Neutrophil (primary cell): Measurements from ENCODE around the gene MMP25.
"Not testable (repeated sequence)": the region's sequence is repeated elsewhere in the genome, so short reads cannot be mapped to it uniquely, and the experiment has no call there.

Experiments used
- H3K27ac ChIP-seq: fragments of 200-600 bp; sonication (generic); 2 replicates; pipeline ENCODE4 v1.5.1; 2016; ENCODE audit warnings: mild to moderate bottlenecking, moderate library complexity
- H3K27me3 ChIP-seq: fragments of 200-600 bp; sonication (generic); 2 replicates; pipeline ENCODE4 v1.6.0; 2016; ENCODE audit warnings: mild to moderate bottlenecking
- H3K36me3 ChIP-seq: fragments of 200-600 bp; sonication (generic); 2 replicates; pipeline ENCODE4 v1.5.1; 2017
- H3K4me1 ChIP-seq, 2 experiments: fragments of 200-600 bp in 1 of 2; sonication (generic) in 1 of 2; 1 replicate in 1 of 2; 2 replicates in 1 of 2; pipeline versions ENCODE4 v1.5.1 to v1.6.1; 2013 to 2016; ENCODE audit warnings: low read depth in 1 of 2, low read length in 1 of 2, mild to moderate bottlenecking in 1 of 2, moderate library complexity in 1 of 2; ENCODE audit not compliant: control insufficient read depth in 1 of 2, insufficient read depth in 1 of 2
- H3K4me3 ChIP-seq, 2 experiments: fragments of 200-600 bp in 1 of 2; sonication (generic) in 1 of 2; 1 replicate in 1 of 2; 2 replicates in 1 of 2; pipeline ENCODE4 v1.5.1; 2013 to 2016; ENCODE audit warnings: low read depth in 1 of 2, low read length in 1 of 2, mild to moderate bottlenecking in 1 of 2, moderate library complexity in 1 of 2
- H3K9me3 ChIP-seq: fragments of 200-600 bp; sonication (generic); 2 replicates; pipeline ENCODE4 v1.5.1; 2016
- CTCF ChIP-seq: fragments of 200-600 bp; sonication (generic); IDR thresholded peaks from 2 replicates; pipeline ENCODE4 v1.5.1; 2016; ENCODE audit warnings: antibody characterized with exemption

The MMP25 gene

GRCh38 chr16:3047387-3047720 is 993 bp downstream of the MMP25 start:
- Histone ChIP-seq H3K27me3 (peaks cover 6% of the 10 kb centered on the region), H3K27ac (peak overlapping the region; percentile 94), H3K36me3 (peaks cover 46% of the 10 kb centered on the region), H3K9me3 (no peaks in the 10 kb centered on the region), H3K4me1 (peaks cover 73 to 80% of the 10 kb centered on the region in 2 experiments), H3K4me3 (peak overlapping the region; percentile 99)
- TF ChIP-seq CTCF: no peak

GRCh38 chr16:3049921-3050481 is 3.6 kb downstream of the MMP25 start:
- H3K27me3 ChIP-seq: no peaks in the 10 kb centered on the region
- H3K4me3 ChIP-seq: peak overlapping the region; percentile 99
- H3K9me3 ChIP-seq: no peaks in the 10 kb centered on the region
- no peak for TF ChIP-seq CTCF
- H3K36me3 ChIP-seq: peaks cover 51% of the 10 kb centered on the region
- H3K27ac ChIP-seq: peak overlapping the region; percentile 94
- peaks cover 70 to 80% of the 10 kb centered on the region in 2 experiments for H3K4me1 ChIP-seq

- H3K4me1 ChIP-seq: peaks cover 71 to 81% of the 10 kb centered on the region in 2 experiments
- H3K4me3 ChIP-seq: peak overlapping the region; percentile 99
- H3K27ac ChIP-seq: peak overlapping the region; percentile 94
- peaks cover 56% of the 10 kb centered on the region for H3K36me3 ChIP-seq
- no peaks in the 10 kb centered on the region for H3K9me3 ChIP-seq
- no peak for TF ChIP-seq CTCF
- H3K27me3 ChIP-seq: no peaks in the 10 kb centered on the region
Measured at GRCh38 chr16:3050487-3050886, 4.1 kb downstream of the MMP25 start.

GRCh38 chr16:3051009-3051408 is 4.6 kb downstream of the MMP25 start:
- TF ChIP-seq CTCF: no peak
- Histone ChIP-seq H3K36me3 (peaks cover 61% of the 10 kb centered on the region), H3K4me3 (peak overlapping the region; percentile 99), H3K27ac (peak overlapping the region; percentile 94), H3K4me1 (peaks cover 76 to 86% of the 10 kb centered on the region in 2 experiments), H3K27me3 (no peaks in the 10 kb centered on the region), H3K9me3 (no peaks in the 10 kb centered on the region)

GRCh38 chr16:3051494-3051893 is 5.1 kb downstream of the MMP25 start:
- peaks cover 66% of the 10 kb centered on the region for H3K36me3 ChIP-seq
- peak overlapping the region; percentile 94 for H3K27ac ChIP-seq
- no peaks in the 10 kb centered on the region for H3K9me3 ChIP-seq
- peaks cover 81 to 91% of the 10 kb centered on the region in 2 experiments for H3K4me1 ChIP-seq
- H3K27me3 ChIP-seq: no peaks in the 10 kb centered on the region
- H3K4me3 ChIP-seq: peak overlapping the region; percentile 99
- TF ChIP-seq CTCF: no peak

- H3K27me3 ChIP-seq, H3K9me3 ChIP-seq: not testable (repeated sequence)
- Histone ChIP-seq H3K4me3 (peak overlapping the region; percentile 99), H3K27ac (peak overlapping the region; percentile 94), H3K4me1 (peaks cover 93 to 99% of the 10 kb centered on the region in 2 experiments), H3K36me3 (peaks cover 78% of the 10 kb centered on the region)
Measured at GRCh38 chr16:3052571-3053329, 6.4 kb downstream of the MMP25 start.
